Parathyroid adenoma (tissue), 2 donors: ENCODE measurements around the gene NEIL1.
"Not testable (repeated sequence)": the region's sequence is repeated elsewhere in the genome, so short reads cannot be mapped to it uniquely, and the experiment has no call there.

Experiments
- H2AFZ ChIP-seq: fragments of 300-600 bp; sonication (generic); one replicate; pipeline ENCODE4 v1.7.0; 2017; ENCODE audit warnings: antibody characterized with exemption, mild to moderate bottlenecking
- H3K27ac ChIP-seq: fragments of 300-600 bp; sonication (generic); one replicate; pipeline ENCODE4 v1.7.0; 2017
- H3K27me3 ChIP-seq: fragments of 300-600 bp; sonication (generic); one replicate; pipeline ENCODE4 v1.7.0; 2017; ENCODE audit warnings: low read length; ENCODE audit not compliant: control insufficient read depth, insufficient read depth
- H3K36me3 ChIP-seq: fragments of 300-600 bp; sonication (generic); one replicate; pipeline ENCODE4 v1.7.0; 2017; ENCODE audit warnings: low read length; ENCODE audit not compliant: control insufficient read depth, insufficient read depth
- H3K4me1 ChIP-seq: fragments of 300-600 bp; sonication (generic); one replicate; pipeline ENCODE4 v1.7.0; 2017; ENCODE audit warnings: control low read depth
- H3K4me2 ChIP-seq: fragments of 300-600 bp; sonication (generic); one replicate; pipeline ENCODE4 v1.7.0; 2017; ENCODE audit warnings: low read length
- H3K4me3 ChIP-seq: fragments of 300-600 bp; sonication (generic); one replicate; pipeline ENCODE4 v1.7.0; 2017; ENCODE audit warnings: low read depth, low read length
- H3K79me2 ChIP-seq: fragments of 300-600 bp; sonication (generic); one replicate; pipeline ENCODE4 v1.7.0; 2017; ENCODE audit warnings: control low read depth
- H3K9ac ChIP-seq: fragments of 300-600 bp; sonication (generic); one replicate; pipeline ENCODE4 v1.7.0; 2017; ENCODE audit warnings: mild to moderate bottlenecking
- H3K9me3 ChIP-seq: fragments of 300-600 bp; sonication (generic); one replicate; pipeline ENCODE4 v1.7.0; 2017; ENCODE audit warnings: low read length; ENCODE audit not compliant: control insufficient read depth
- TF ChIP-seq, protein P1 (sequence below): fragments of 300-600 bp; sonication (generic); IDR thresholded peaks from one replicate; pipeline ENCODE4 v1.7.0; 2017; ENCODE audit warnings: antibody characterized with exemption, mild to moderate bottlenecking
- donor health status: primary hyperparathyroidism.

NEIL1 gene, protein sequence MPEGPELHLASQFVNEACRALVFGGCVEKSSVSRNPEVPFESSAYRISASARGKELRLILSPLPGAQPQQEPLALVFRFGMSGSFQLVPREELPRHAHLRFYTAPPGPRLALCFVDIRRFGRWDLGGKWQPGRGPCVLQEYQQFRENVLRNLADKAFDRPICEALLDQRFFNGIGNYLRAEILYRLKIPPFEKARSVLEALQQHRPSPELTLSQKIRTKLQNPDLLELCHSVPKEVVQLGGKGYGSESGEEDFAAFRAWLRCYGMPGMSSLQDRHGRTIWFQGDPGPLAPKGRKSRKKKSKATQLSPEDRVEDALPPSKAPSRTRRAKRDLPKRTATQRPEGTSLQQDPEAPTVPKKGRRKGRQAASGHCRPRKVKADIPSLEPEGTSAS

DNA sequence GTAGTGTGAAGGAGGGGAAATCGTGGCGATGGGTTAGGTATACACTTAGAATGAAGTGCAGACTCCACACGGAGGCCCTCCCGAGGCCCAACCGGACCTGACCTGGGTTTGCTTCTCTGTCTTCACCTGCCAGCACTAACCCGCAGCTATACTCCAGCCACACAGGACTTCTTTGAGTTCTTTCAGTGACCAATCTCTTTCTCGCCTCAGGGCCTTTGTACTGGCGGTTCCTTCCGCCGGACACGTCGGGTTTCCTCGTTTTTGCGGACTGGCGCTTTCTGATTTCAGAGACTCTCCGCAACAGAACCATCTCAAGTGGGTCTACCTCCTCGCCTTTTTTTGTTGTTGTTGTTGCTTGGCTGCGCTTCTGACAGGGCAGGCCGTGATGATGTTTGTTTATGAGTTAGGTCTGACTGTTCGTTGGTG is at the start of gene NEIL1:
Gene NEIL1, plus strand, starts transcription at position 244 of the 426 bp plus-strand sequence. CDS start 1,867 bp downstream, outside the sequence.
- Histone ChIP-seq H3K79me2 (no peaks in the 10 kb centered on the region), H3K4me2 (peak within 1 kb of the TSS; percentile 99), H3K9ac (peak within 1 kb of the TSS; percentile 28), H3K9me3 (no peaks in the 10 kb centered on the region), H3K27me3 (no peaks in the 10 kb centered on the region), H3K27ac (peak within 1 kb of the TSS; percentile 53), H3K4me1 (no peaks in the 10 kb centered on the region), H2AFZ (peak within 1 kb of the TSS; percentile 91), H3K4me3 (peak within 1 kb of the TSS; percentile 81), H3K36me3 (no peaks in the 10 kb centered on the region)
- TF ChIP-seq, protein P1, sequence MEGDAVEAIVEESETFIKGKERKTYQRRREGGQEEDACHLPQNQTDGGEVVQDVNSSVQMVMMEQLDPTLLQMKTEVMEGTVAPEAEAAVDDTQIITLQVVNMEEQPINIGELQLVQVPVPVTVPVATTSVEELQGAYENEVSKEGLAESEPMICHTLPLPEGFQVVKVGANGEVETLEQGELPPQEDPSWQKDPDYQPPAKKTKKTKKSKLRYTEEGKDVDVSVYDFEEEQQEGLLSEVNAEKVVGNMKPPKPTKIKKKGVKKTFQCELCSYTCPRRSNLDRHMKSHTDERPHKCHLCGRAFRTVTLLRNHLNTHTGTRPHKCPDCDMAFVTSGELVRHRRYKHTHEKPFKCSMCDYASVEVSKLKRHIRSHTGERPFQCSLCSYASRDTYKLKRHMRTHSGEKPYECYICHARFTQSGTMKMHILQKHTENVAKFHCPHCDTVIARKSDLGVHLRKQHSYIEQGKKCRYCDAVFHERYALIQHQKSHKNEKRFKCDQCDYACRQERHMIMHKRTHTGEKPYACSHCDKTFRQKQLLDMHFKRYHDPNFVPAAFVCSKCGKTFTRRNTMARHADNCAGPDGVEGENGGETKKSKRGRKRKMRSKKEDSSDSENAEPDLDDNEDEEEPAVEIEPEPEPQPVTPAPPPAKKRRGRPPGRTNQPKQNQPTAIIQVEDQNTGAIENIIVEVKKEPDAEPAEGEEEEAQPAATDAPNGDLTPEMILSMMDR = no peak

DNA sequence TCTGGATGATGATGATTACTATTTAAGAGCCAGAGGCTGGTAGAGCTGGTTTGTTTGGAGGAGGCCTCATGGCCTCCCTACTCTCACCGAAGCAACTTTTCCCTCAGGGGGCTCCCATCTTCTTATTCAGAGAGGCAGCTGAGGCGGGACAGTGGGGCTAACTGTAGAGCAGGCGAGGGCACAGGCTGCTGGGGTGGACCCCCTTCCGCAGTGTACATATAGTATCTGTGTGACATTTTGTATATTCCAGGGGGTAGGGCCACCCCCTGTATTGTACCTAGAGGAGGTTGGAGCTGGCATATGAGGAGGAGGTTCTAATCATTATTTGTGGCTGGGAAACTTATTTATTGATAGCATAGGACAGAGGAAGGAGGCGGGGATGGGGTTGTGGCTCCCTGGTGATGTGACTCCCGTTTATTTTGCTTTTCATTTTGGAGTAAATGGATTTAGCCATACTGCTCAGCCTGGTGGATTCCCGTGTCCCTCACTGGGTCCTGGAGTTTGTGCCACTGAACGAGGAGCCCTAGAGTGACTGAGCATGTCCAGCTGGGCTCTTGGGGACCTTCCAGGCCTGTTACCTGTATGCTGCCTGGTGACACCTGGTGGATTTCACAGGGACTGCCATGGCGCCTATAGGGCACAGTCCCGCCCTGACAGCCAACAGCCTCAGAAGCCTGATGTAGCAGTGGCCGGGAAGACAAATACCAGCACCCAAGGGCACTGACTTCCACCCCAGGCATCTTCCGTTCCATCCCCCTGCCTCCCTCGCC is 48.1 kb upstream of the NEIL1 start:
- H3K79me2 ChIP-seq, H3K4me3 ChIP-seq, H2AFZ ChIP-seq, H3K4me1 ChIP-seq, H3K4me2 ChIP-seq, H3K9ac ChIP-seq, H3K36me3 ChIP-seq, H3K27ac ChIP-seq, H3K9me3 ChIP-seq, H3K27me3 ChIP-seq: not testable (repeated sequence)

DNA sequence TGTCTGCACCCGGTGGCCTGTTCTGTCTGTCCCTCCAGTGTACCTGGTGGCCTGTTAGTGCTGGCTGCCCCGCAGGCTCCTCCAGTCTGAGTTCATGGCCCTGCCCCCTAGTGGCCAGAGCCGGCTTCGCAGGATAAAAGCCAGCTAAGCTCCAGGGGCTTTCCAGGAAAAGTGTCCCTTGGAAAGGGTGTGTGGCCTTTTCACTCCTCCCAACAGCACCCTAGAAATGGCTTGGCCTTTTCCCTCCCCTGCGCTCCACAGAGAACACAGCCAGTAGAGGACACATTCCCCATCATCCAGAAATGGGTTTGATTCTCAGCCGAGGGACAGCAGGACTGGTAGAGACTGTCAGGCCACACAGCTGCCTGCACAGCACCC is 47.5 kb upstream of the NEIL1 start:
- not testable (repeated sequence) for H3K4me1 ChIP-seq, H3K4me3 ChIP-seq, H3K27me3 ChIP-seq, H3K9ac ChIP-seq, H3K79me2 ChIP-seq, H3K9me3 ChIP-seq, H3K27ac ChIP-seq, H3K36me3 ChIP-seq, H2AFZ ChIP-seq, H3K4me2 ChIP-seq
- TF ChIP-seq, protein P1 = peak; percentile 48

DNA sequence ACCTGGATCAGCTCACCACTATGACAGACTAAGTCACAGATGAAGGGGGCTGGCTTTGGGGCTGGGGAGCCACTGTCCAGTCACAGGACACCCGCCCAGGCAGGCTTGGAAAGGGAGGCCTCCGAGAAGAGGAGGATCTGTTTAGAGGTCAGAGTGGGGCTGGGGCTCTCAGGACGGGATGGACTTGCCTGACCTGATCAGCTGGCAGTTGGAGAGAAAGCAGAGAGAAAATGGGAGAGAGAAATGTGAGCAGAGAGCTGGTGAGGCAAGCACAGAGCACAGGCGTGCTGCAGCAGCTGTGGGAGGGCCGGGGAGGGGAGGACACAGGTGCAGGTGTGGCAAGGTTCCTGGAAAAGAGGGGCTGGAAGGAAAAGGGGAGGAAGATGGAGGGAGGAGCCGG is 46.8 kb upstream of the NEIL1 start:
- H3K27me3 ChIP-seq, H3K9me3 ChIP-seq: not testable (repeated sequence)

DNA sequence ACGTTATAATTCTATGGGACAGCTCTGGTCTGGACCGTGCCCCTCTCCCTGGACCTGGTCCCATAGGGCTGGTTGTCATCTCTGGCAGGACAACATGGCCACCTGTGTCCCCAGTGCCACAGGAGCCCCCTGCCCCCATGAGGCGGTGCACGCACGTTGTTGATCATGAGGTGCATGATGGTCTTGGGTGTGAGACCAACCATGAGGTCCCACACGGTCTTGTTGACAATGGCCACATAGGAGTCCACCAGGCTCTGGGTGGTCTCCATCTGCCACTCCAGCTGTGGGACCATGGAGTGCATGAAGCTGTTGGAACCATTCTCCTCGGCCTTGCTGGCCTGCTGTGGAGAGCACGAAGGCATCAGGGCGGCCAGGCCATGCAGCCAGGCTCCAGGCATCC is 44.5 kb upstream of the NEIL1 start:
- Histone ChIP-seq H3K36me3 (no peaks in the 10 kb centered on the region), H3K9ac (no peak overlapping the region), H3K79me2 (no peaks in the 10 kb centered on the region), H3K4me2 (no peak overlapping the region), H3K27ac (no peak overlapping the region), H3K9me3 (no peaks in the 10 kb centered on the region), H2AFZ (no peak overlapping the region), H3K4me3 (no peak overlapping the region), H3K27me3 (no peaks in the 10 kb centered on the region), H3K4me1 (peaks cover 3% of the 10 kb centered on the region)
- TF ChIP-seq, protein P1 = no peak

More for the DNA sequence above, 46.8 kb upstream of the NEIL1 start:
- not testable (repeated sequence) for H3K9ac ChIP-seq, H3K27ac ChIP-seq, H3K4me2 ChIP-seq, H3K36me3 ChIP-seq, H3K79me2 ChIP-seq, H2AFZ ChIP-seq, H3K4me3 ChIP-seq, H3K4me1 ChIP-seq

DNA sequence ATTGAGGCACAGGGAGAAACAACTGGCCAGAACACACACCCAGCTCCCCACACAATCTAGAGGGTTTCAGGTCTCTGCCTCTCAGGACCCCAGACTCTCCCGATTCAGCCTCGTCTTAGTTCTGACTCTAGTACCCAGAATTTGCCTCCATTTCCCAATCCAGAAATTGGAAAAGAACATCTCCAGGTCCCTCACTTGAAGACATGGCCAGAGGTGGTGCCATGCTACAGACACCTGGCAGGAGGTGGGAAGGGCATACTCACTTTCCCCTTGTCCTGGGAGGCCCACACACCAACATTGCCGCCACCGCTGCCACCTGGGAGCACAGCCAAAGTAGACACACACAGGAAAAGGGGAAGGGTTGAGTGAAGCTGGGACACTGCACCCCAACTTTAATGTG is 44.1 kb upstream of the NEIL1 start:
- H3K27ac ChIP-seq, H3K27me3 ChIP-seq: not testable (repeated sequence)

More for the DNA sequence above, 44.1 kb upstream of the NEIL1 start:
- H3K9ac ChIP-seq, H3K4me3 ChIP-seq, H3K4me2 ChIP-seq, H3K9me3 ChIP-seq, H3K79me2 ChIP-seq, H3K36me3 ChIP-seq, H3K4me1 ChIP-seq, H2AFZ ChIP-seq: not testable (repeated sequence)
